Thyroid gland (tissue), 4 donors: ENCODE measurements around the gene TMED6. TPM values are rescaled to one million over a fixed set of nuclear protein-coding genes. Genes with fewer than 3 reads are reported as not detected.

ENCODE experiments used
- DNase-seq, 2 donors: peaks; one replicate each; pipeline ENCODE4 v3.0.0-alpha.2; 2019
- H3K27ac ChIP-seq, 3 donors: fragments of 200-600 bp; sonication (generic); 1 replicate in 2 of 3; 2 replicates in 1 of 3; pipeline ENCODE4 v1.5.1; 2016 to 2019; ENCODE audit warnings: mild to moderate bottlenecking in 1 of 3, moderate library complexity in 1 of 3
- H3K27me3 ChIP-seq: fragments of 200-600 bp; sonication (generic); one replicate; pipeline ENCODE4 v1.5.1; 2019
- H3K36me3 ChIP-seq, 2 donors: fragments of 200-600 bp; sonication (generic); one replicate each; pipeline ENCODE4 v1.5.1; 2016 to 2019
- H3K4me1 ChIP-seq, 2 donors: fragments of 200-600 bp; sonication (generic); one replicate each; pipeline ENCODE4 v1.5.1; 2017 to 2019
- H3K4me3 ChIP-seq, 3 donors: fragments of 200-600 bp; sonication (generic); replicated peaks in 1 of 3; 1 replicate in 2 of 3; 2 replicates in 1 of 3; pipeline ENCODE4 v1.5.1; 2016; ENCODE audit warnings: mild to moderate bottlenecking in 1 of 3
- H3K9me3 ChIP-seq: fragments of 200-600 bp; sonication (generic); one replicate; pipeline ENCODE4 v1.5.1; 2017
- POLR2A ChIP-seq, 2 donors: fragments of 450-650 bp; IDR thresholded peaks; one replicate each; pipeline ENCODE4 v1.6.1; 2017; ENCODE audit warnings: antibody characterized with exemption in 2 of 2, mild to moderate bottlenecking in 2 of 2, moderate library complexity in 1 of 2
- WGBS, 2 donors: methylation state at CpG; one replicate each; pipeline ENCODE4 v1.1.5; 2017; 5-methylcytosine and 5-hydroxymethylcytosine counted together
- intact Hi-C: fragments of 100-400 bp; cut with DNase I; formaldehyde crosslinking; loops from one replicate; pipeline ENCODE4 v1.15.1; 2023
- total RNA-seq, 4 donors: library from RNA; depleted of rRNA; stranded (reverse); fragments of >200 nt; gene quantifications; one replicate each; pipeline ENCODE4 v1.2.3, GENCODE V29; 2016
- TF ChIP-seq, protein P1 (sequence below), 6 experiments: fragments of 200-600 bp in 3 of 6; fragments of 450-650 bp in 3 of 6; sonication (generic) in 3 of 6; IDR thresholded peaks; one replicate each; pipeline ENCODE4 v1.5.1; 2016 to 2019; ENCODE audit warnings: antibody characterized with exemption in 6 of 6, mild to moderate bottlenecking in 2 of 6, inconsistent platforms in 1 of 6, moderate library complexity in 1 of 6

Gene TMED6
- total RNA-seq, 4 donors from 2014 or later, result 4.1 TPM; not detected in 3

DNA sequence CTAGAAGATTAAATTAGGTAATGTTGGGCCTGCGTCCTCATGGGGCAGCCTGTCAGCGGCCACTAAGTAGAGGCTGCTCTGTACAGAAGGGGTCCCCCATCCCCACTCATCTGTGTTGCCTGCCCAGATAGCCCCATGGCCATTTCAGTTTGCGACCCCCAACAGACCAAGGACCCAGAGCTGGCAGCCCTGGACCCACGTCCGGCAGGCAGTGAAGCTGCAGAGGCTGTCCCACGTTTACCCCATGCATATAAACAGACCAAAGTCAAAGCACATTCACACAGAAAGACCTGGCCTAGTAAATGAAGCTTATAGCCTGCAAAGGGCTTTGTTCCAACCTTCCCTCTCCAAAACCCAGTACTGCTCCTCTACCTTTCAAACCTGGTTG is 25.8 kb downstream of the TMED6 start:
- DNase-seq, result no peak
- H3K27ac ChIP-seq, result peak overlapping the region; percentile 17 to 38 (median 22)
- TF ChIP-seq, protein P1, sequence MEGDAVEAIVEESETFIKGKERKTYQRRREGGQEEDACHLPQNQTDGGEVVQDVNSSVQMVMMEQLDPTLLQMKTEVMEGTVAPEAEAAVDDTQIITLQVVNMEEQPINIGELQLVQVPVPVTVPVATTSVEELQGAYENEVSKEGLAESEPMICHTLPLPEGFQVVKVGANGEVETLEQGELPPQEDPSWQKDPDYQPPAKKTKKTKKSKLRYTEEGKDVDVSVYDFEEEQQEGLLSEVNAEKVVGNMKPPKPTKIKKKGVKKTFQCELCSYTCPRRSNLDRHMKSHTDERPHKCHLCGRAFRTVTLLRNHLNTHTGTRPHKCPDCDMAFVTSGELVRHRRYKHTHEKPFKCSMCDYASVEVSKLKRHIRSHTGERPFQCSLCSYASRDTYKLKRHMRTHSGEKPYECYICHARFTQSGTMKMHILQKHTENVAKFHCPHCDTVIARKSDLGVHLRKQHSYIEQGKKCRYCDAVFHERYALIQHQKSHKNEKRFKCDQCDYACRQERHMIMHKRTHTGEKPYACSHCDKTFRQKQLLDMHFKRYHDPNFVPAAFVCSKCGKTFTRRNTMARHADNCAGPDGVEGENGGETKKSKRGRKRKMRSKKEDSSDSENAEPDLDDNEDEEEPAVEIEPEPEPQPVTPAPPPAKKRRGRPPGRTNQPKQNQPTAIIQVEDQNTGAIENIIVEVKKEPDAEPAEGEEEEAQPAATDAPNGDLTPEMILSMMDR (IDR thresholded peaks at IDR 0.05), result no peak
- no peak for TF ChIP-seq POLR2A (IDR thresholded peaks at IDR 0.05)
- H3K27me3 ChIP-seq, result no peaks in the 10 kb centered on the region
- intact Hi-C loops, result no loop called here
- no peak overlapping the region for H3K4me3 ChIP-seq
- no peaks in the 10 kb centered on the region for H3K9me3 ChIP-seq
- peaks cover 40 to 61% of the 10 kb centered on the region in 2 donors for H3K4me1 ChIP-seq
- WGBS, 2 donors, result 71 to 80% methylated on average over 6 of the region's 6 CpGs
- H3K36me3 ChIP-seq, result peaks cover 42 to 45% of the 10 kb centered on the region in 2 donors

DNA sequence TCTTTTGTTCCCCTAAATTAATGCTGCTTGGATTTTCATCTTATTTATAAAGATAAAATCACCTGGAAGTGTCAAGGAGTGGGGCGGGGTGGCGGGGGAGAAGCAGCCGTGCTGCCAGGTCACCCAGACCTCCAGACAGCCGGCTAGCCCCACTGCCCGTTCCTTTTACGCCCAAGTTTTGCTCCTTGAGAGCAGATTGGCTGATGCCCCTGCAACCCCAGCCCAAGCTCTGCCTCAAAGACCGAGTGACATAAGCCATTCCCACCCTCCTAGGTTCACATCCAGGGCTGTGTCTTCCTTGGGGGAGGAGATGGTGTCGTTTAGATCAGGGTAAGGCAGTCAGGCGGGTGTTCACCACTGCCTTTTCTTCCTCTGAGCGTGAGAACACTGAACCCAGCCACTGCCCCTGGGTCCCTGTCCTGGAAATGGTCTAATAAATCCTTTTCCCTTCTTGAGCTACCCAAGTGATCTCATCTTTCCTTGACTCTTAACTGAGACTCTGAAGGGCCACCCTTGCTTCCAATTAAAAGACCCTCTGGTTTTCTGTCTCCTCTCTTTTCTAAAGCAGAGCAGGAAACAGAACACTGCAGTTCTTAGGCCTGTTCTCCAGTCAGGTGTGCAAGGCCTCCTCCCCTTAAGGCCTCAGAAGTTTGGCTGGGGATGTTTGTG is 26.9 kb downstream of the TMED6 start:
- Histone ChIP-seq H3K4me3 (no peak overlapping the region), H3K27ac (peak overlapping the region in 2 of 3 donors; percentile 36 to 40), H3K36me3 (peaks cover 53 to 56% of the 10 kb centered on the region in 2 donors), H3K9me3 (no peaks in the 10 kb centered on the region), H3K4me1 (peaks cover 40 to 61% of the 10 kb centered on the region in 2 donors), H3K27me3 (no peaks in the 10 kb centered on the region)
- TF ChIP-seq, protein P1 (IDR thresholded peaks at IDR 0.05), result no peak
- TF ChIP-seq POLR2A (IDR thresholded peaks at IDR 0.05), result no peak
- intact Hi-C loops, result no loop called here
- no peak for DNase-seq
- 84 to 88% methylated on average over 10 of the region's 10 CpGs for WGBS, 2 donors

DNA sequence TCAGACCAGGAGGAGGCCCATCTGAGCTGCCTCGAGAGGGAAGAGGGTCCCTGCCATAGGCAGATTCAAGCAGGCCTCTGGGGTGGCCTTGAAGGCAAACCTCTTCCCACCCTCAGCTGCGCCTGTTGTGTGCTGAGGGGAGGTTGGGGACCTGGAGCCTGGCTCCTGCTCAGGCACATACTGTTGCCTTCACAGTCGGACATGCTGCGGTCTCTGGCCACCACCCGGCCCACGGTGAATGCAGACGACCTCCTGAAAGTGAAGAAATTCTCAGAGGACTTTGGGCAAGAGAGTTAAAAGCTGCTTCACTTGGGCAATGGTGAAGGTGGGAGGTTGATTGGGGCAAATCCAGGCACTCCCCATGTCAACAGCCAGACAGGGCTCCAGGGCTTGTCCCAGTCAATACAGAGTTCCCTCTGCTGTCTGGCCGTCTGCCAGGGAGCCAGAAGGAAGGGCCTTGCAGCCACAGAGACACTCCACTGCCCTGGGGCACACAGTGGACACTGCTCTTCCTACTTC is 27.5 kb downstream of the TMED6 start:
- H3K27ac ChIP-seq, result no peak overlapping the region
- peak; percentile 61 to 63 for DNase-seq
- peaks cover 59 to 62% of the 10 kb centered on the region in 2 donors for H3K36me3 ChIP-seq
- peaks cover 34 to 54% of the 10 kb centered on the region in 2 donors for H3K4me1 ChIP-seq
- no peaks in the 10 kb centered on the region for H3K9me3 ChIP-seq
- H3K4me3 ChIP-seq, result no peak overlapping the region
- TF ChIP-seq, protein P1 (IDR thresholded peaks at IDR 0.05), result no peak
- no peak for TF ChIP-seq POLR2A (IDR thresholded peaks at IDR 0.05)
- intact Hi-C loops, result no loop called here
- 79 to 86% methylated on average over 5 to 8 of the region's 8 CpGs for WGBS, 2 donors
- H3K27me3 ChIP-seq, result no peaks in the 10 kb centered on the region

DNA sequence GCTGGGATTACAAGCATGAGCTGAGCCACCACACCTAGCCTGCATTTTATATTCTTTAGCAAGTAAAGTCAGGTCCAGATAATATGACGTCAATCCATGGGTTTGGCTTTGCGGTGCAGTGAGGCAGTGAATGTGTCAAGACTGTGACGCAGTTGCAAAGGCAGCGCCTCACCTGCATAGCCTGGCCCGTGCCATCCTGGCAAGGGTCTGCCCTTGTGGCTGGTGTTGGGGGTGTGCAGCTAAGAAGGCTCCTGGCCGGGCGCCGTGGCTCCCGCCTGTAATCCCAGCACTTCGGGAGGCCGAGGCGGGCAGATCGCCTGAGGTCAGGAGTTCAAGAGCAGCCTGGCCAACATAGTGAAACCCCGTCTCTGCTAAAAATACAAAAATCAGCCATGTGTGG is 28.2 kb downstream of the TMED6 start:
- Histone ChIP-seq H3K9me3 (no peaks in the 10 kb centered on the region), H3K4me3 (no peak overlapping the region), H3K4me1 (peaks cover 27 to 48% of the 10 kb centered on the region in 2 donors), H3K36me3 (peaks cover 66 to 69% of the 10 kb centered on the region in 2 donors), H3K27me3 (no peaks in the 10 kb centered on the region), H3K27ac (no peak overlapping the region)
- intact Hi-C loops, result no loop called here
- 80 to 92% methylated on average over 6 to 13 of the region's 14 CpGs for WGBS, 2 donors
- no peak for DNase-seq
- TF ChIP-seq, protein P1 (IDR thresholded peaks at IDR 0.05), result no peak
- TF ChIP-seq POLR2A (IDR thresholded peaks at IDR 0.05), result no peak

DNA sequence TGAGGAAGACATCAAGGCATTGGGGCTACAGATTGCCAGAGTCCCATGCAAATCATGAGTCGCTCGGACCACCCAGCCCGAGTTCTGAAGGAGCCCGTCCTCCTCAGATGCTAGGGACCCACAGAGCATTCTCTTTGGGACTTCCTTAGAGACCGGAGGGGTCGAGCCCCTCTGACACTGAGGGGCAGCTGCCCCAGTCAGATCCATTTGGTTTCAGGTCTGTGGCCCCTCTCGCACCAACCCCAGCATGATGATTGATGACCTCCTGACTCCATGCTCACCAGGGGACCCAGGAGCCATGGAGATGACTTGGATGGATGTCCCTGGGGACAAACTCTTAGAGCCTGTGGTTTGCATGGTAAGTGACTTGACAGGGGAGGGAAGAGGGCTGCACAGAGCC is 29.2 kb downstream of the TMED6 start:
- intact Hi-C loops, result no loop called here
- H3K27ac ChIP-seq, result no peak overlapping the region
- peaks cover 70 to 73% of the 10 kb centered on the region in 2 donors for H3K36me3 ChIP-seq
- no peaks in the 10 kb centered on the region for H3K9me3 ChIP-seq
- TF ChIP-seq POLR2A (IDR thresholded peaks at IDR 0.05), result no peak
- TF ChIP-seq, protein P1 (IDR thresholded peaks at IDR 0.05), result no peak
- no peak overlapping the region for H3K4me3 ChIP-seq
- DNase-seq, result no peak
- H3K27me3 ChIP-seq, result no peaks in the 10 kb centered on the region
- WGBS, 2 donors, result 79 to 84% methylated on average over 5 to 7 of the region's 7 CpGs
- peaks cover 19 to 37% of the 10 kb centered on the region in 2 donors for H3K4me1 ChIP-seq
